Trophoblast cell (in vitro differentiated cells and primary cell): ENCODE measurements around the gene EMILIN2.

Source experiments
- DNase-seq, 2 donors: peaks; one replicate each; pipeline ENCODE4 v3.0.0-alpha.2; 2016
- H2AFZ ChIP-seq: 2 replicates; pipeline ENCODE4 v1.6.1; 2013; ENCODE audit warnings: low read length, moderate library complexity, mild to moderate bottlenecking; ENCODE audit not compliant: insufficient read depth, poor library complexity
- H2AK5ac ChIP-seq: 2 replicates; pipeline ENCODE4 v1.6.1; 2013; ENCODE audit warnings: mild to moderate bottlenecking, low read length
- H2BK120ac ChIP-seq: 2 replicates; pipeline ENCODE4 v1.6.1; 2013; ENCODE audit warnings: low read length, mild to moderate bottlenecking, moderate library complexity; ENCODE audit not compliant: insufficient read depth, poor library complexity
- H2BK12ac ChIP-seq: 2 replicates; pipeline ENCODE4 v1.6.1; 2013; ENCODE audit warnings: mild to moderate bottlenecking, low read length, moderate library complexity
- H2BK5ac ChIP-seq: 2 replicates; pipeline ENCODE4 v1.6.1; 2013; ENCODE audit warnings: low read length, low read depth, moderate library complexity, mild to moderate bottlenecking; ENCODE audit not compliant: poor library complexity
- H3K14ac ChIP-seq: 2 replicates; pipeline ENCODE4 v1.6.1; 2013; ENCODE audit warnings: mild to moderate bottlenecking, low read length
- H3K18ac ChIP-seq: 2 replicates; pipeline ENCODE4 v1.6.1; 2013; ENCODE audit warnings: mild to moderate bottlenecking, low read length
- H3K23ac ChIP-seq: 2 replicates; pipeline ENCODE4 v1.6.1; 2013; ENCODE audit warnings: low read length
- H3K27ac ChIP-seq: 2 replicates; pipeline ENCODE4 v1.5.1; 2013; ENCODE audit warnings: low read depth, mild to moderate bottlenecking, inconsistent platforms, low read length, moderate library complexity
- H3K27me3 ChIP-seq: 2 replicates; pipeline ENCODE4 v1.6.1; 2013; ENCODE audit warnings: inconsistent platforms, mild to moderate bottlenecking, low read length, moderate library complexity; ENCODE audit not compliant: insufficient read depth
- H3K36me3 ChIP-seq, 2 experiments: 1 replicate in 1 of 2; 2 replicates in 1 of 2; pipeline ENCODE4 v1.6.1; 2013; ENCODE audit warnings: low read length in 2 of 2, mild to moderate bottlenecking in 2 of 2, moderate library complexity in 1 of 2; ENCODE audit not compliant: insufficient read depth in 2 of 2, control insufficient read depth in 1 of 2
- H3K4ac ChIP-seq: 2 replicates; pipeline ENCODE4 v1.6.1; 2013; ENCODE audit warnings: low read depth, mild to moderate bottlenecking, low read length, moderate library complexity
- H3K4me1 ChIP-seq, 2 experiments: 1 replicate in 1 of 2; 2 replicates in 1 of 2; pipeline ENCODE4 v1.6.1; 2013; ENCODE audit warnings: low read length in 2 of 2, mild to moderate bottlenecking in 2 of 2, moderate library complexity in 1 of 2; ENCODE audit not compliant: insufficient read depth in 2 of 2, control insufficient read depth in 1 of 2
- H3K4me2 ChIP-seq: 2 replicates; pipeline ENCODE4 v1.6.1; 2013; ENCODE audit warnings: inconsistent platforms, mild to moderate bottlenecking, low read length, moderate library complexity
- H3K4me3 ChIP-seq: 2 replicates; pipeline ENCODE4 v1.5.1; 2013; ENCODE audit warnings: mild to moderate bottlenecking, low read depth, low read length, inconsistent platforms
- H3K79me1 ChIP-seq: one replicate; pipeline ENCODE4 v1.6.1; 2013; ENCODE audit warnings: low read length
- H3K79me2 ChIP-seq: 2 replicates; pipeline ENCODE4 v1.6.1; 2013; ENCODE audit warnings: low read length, mild to moderate bottlenecking; ENCODE audit not compliant: control insufficient read depth, insufficient read depth, poor library complexity
- H3K9ac ChIP-seq: 2 replicates; pipeline ENCODE4 v1.6.1; 2013; ENCODE audit warnings: mild to moderate bottlenecking, low read length
- H3K9me3 ChIP-seq: 2 replicates; pipeline ENCODE4 v1.6.1; 2013; ENCODE audit warnings: low read depth, mild to moderate bottlenecking, control low read depth, inconsistent platforms, low read length; ENCODE audit not compliant: insufficient read depth
- H4K12ac ChIP-seq: 2 replicates; pipeline ENCODE4 v1.6.1; 2013; ENCODE audit warnings: low read depth, mild to moderate bottlenecking, low read length, moderate library complexity
- H4K8ac ChIP-seq: 2 replicates; pipeline ENCODE4 v1.6.1; 2013; ENCODE audit warnings: low read depth, mild to moderate bottlenecking, low read length, moderate library complexity
- H4K91ac ChIP-seq: one replicate; pipeline ENCODE4 v1.6.1; 2013; ENCODE audit warnings: low read depth, mild to moderate bottlenecking, low read length, moderate library complexity
- whole genome bisulfite sequencing: extraction: QIAGEN DNeasy Blood & Tissue Kit; methylation state at CpG from one replicate; pipeline ENCODE4 v1.1.7; 2013; ENCODE audit warnings: missing lambda C conversion rate; ENCODE audit not compliant: insufficient read length, insufficient coverage; ENCODE audit errors: extremely low coverage; 5-methylcytosine and 5-hydroxymethylcytosine counted together

The EMILIN2 gene

DNA sequence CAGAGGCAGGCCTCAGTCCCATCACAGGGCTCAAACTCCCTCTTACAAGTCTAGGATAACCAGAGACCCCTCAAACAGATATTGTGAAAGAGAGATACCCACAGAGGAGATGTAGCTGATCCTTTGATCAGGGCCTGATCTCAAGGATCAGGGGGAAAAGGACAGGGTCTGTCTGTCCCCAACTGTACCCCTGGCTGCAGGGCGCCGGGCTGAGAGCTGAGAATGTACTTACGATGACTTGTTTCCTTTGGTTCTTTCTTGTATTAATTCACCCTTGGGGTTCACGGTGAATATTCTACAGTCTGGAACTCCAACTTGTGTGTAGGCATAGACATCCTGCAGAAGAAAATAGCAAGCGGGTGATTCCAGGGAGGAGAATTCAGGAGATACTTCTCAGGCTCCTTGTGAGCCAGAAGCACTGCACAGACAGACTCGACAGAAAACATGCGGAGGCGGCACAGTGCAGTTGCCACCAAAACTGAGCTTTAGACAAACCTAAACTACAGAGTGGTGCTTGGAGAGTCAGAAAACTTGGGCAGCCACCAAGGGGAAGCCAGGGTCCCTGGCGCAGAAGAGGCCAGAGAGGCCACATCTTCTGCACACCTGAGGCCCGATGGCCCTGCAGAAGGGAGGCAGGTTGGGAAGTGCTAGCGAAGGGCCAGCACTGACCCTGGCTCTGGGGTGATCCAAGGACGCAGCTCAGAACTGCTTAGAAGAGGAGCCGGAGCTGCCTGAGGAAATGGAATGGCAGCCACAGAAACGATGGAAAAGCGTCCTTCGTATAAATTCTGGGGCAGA, 73.9 kb downstream of the EMILIN2 start:
- Histone ChIP-seq H2BK120ac (no peak overlapping the region), H4K91ac (no peak overlapping the region), H3K18ac (no peak overlapping the region), H2AFZ (no peak overlapping the region), H3K23ac (no peak overlapping the region), H2BK5ac (no peak overlapping the region), H2AK5ac (no peak overlapping the region), H3K4me2 (no peak overlapping the region), H3K27me3 (no peaks in the 10 kb centered on the region), H3K4me1 (no peaks in the 10 kb centered on the region), H4K12ac (no peak overlapping the region), H3K9ac (no peak overlapping the region), H3K4me3 (no peak overlapping the region), H3K79me1 (no peaks in the 10 kb centered on the region), H3K36me3 (peaks cover 44 to 60% of the 10 kb centered on the region in 2 experiments), H2BK12ac (no peak overlapping the region), H3K27ac (no peak overlapping the region), H4K8ac (no peak overlapping the region), H3K14ac (no peak overlapping the region), H3K79me2 (no peaks in the 10 kb centered on the region), H3K9me3 (no peaks in the 10 kb centered on the region), H3K4ac (no peak overlapping the region)
- WGBS: no CpG with 5 or more reads among the region's 16 CpGs
- DNase-seq: no peak

DNA sequence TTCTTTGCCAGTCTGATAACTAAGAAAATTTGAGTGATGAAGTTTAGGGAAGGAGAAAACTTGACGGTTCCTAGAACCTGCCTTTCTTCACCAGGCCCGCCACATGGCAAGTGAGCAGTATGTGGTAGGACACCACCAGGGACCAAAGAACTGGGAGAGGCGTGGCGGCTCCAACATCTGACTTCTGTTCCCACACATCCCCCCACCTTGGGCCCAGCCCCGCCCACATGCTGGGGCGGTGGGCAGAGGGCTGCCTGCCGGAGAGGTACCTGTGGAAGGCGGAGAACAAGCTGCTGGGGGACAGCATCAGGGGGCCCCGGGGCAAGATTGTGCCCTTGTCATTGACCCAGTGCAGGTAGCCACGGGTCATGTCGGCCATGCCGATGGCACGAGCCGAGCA, 75.0 kb downstream of the EMILIN2 start:
- no CpG with 5 or more reads among the region's 14 CpGs for WGBS
- Histone ChIP-seq H3K4ac (no peak overlapping the region), H3K27ac (no peak overlapping the region)

DNA sequence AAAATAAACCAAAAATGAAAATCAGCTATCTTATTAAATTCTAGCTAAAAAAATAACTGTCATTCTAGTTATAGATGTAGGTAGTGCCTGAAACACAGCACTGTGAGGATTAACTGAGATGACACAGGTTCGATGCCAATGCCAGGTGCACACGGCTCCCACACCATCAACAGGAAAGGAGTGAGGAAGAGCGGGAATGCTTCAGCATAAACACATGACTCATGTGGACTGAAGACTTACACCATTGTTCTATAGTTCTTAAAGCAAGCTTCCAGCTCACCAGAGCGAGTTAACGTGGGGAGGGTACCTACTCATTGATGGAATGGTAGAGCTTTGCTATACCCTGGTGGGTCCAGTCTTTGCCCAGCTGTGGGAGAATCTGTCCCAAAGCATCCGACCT, 76.7 kb downstream of the EMILIN2 start:
- no CpG with 5 or more reads among the region's 6 CpGs for WGBS
- H3K9ac ChIP-seq: no peak overlapping the region
- no peak overlapping the region for H2AK5ac ChIP-seq

More for the DNA sequence above, 75.0 kb downstream of the EMILIN2 start:
- no peak overlapping the region for H4K12ac ChIP-seq
- H2AK5ac ChIP-seq: no peak overlapping the region
- no peak overlapping the region for H4K8ac ChIP-seq
- H3K36me3 ChIP-seq: peaks cover 44 to 57% of the 10 kb centered on the region in 2 experiments
- DNase-seq: no peak
- H4K91ac ChIP-seq: no peak overlapping the region
- H2BK5ac ChIP-seq: no peak overlapping the region
- no peak overlapping the region for H3K23ac ChIP-seq
- no peaks in the 10 kb centered on the region for H3K4me1 ChIP-seq
- no peaks in the 10 kb centered on the region for H3K79me1 ChIP-seq
- no peak overlapping the region for H3K18ac ChIP-seq
- H2BK12ac ChIP-seq: no peak overlapping the region
- no peaks in the 10 kb centered on the region for H3K79me2 ChIP-seq
- H3K4me2 ChIP-seq: no peak overlapping the region
- H3K27me3 ChIP-seq: no peaks in the 10 kb centered on the region
- H3K4me3 ChIP-seq: no peak overlapping the region
- H2AFZ ChIP-seq: no peak overlapping the region
- no peak overlapping the region for H3K9ac ChIP-seq
- H2BK120ac ChIP-seq: no peak overlapping the region
- H3K9me3 ChIP-seq: no peaks in the 10 kb centered on the region
- H3K14ac ChIP-seq: no peak overlapping the region

DNA sequence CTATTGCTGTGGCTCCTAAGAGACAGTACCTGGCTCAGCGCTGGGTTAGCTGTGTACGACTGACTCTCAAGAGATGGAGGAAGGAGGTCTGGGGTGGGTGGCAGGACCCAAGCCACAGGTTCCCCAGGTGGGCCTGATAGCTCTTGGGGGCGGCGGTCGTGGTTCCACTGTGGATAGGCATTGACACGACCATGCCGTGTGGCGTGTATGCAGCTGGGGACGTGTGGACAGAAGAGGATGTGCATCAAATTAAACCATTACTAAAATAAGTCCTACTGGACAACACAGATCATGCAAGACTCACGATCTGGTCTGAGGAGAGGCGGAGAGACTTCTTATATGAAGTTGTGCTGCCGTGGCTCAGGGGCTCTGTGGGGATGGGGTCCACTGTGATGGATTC, 78.1 kb downstream of the EMILIN2 start:
- no peak overlapping the region for H3K27ac ChIP-seq
- DNase-seq: no peak
- no peaks in the 10 kb centered on the region for H3K4me1 ChIP-seq
- no peak overlapping the region for H2AK5ac ChIP-seq
- H3K27me3 ChIP-seq: no peaks in the 10 kb centered on the region
- no peak overlapping the region for H2BK120ac ChIP-seq
- H4K12ac ChIP-seq: no peak overlapping the region
- H2AFZ ChIP-seq: no peak overlapping the region
- H3K4me3 ChIP-seq: no peak overlapping the region
- no peak overlapping the region for H3K9ac ChIP-seq
- H3K79me2 ChIP-seq: no peaks in the 10 kb centered on the region
- no peaks in the 10 kb centered on the region for H3K79me1 ChIP-seq
- no peak overlapping the region for H3K18ac ChIP-seq
- H3K14ac ChIP-seq: no peak overlapping the region
- no peak overlapping the region for H4K8ac ChIP-seq
- H4K91ac ChIP-seq: no peak overlapping the region
- peaks cover 32 to 47% of the 10 kb centered on the region in 2 experiments for H3K36me3 ChIP-seq
- no peak overlapping the region for H2BK12ac ChIP-seq
- H3K9me3 ChIP-seq: no peaks in the 10 kb centered on the region
- WGBS: no CpG with 5 or more reads among the region's 12 CpGs
- H3K4me2 ChIP-seq: no peak overlapping the region
- no peak overlapping the region for H2BK5ac ChIP-seq
- H3K4ac ChIP-seq: no peak overlapping the region
- no peak overlapping the region for H3K23ac ChIP-seq

More for the DNA sequence above, 76.7 kb downstream of the EMILIN2 start:
- Histone ChIP-seq H3K27ac (no peak overlapping the region), H2BK5ac (no peak overlapping the region), H3K4ac (no peak overlapping the region), H3K4me1 (no peaks in the 10 kb centered on the region), H4K91ac (no peak overlapping the region), H4K8ac (no peak overlapping the region), H3K36me3 (peaks cover 41 to 58% of the 10 kb centered on the region in 2 experiments), H2BK12ac (no peak overlapping the region), H3K27me3 (no peaks in the 10 kb centered on the region), H3K4me3 (no peak overlapping the region), H3K4me2 (no peak overlapping the region), H3K18ac (no peak overlapping the region), H4K12ac (no peak overlapping the region), H3K79me1 (no peaks in the 10 kb centered on the region), H3K23ac (no peak overlapping the region), H3K79me2 (no peaks in the 10 kb centered on the region), H2BK120ac (no peak overlapping the region), H3K9me3 (no peaks in the 10 kb centered on the region), H3K14ac (no peak overlapping the region), H2AFZ (no peak overlapping the region)
- DNase-seq: no peak
